Measurements from ENCODE around the gene DAB1.

DAB1 gene

DNA sequence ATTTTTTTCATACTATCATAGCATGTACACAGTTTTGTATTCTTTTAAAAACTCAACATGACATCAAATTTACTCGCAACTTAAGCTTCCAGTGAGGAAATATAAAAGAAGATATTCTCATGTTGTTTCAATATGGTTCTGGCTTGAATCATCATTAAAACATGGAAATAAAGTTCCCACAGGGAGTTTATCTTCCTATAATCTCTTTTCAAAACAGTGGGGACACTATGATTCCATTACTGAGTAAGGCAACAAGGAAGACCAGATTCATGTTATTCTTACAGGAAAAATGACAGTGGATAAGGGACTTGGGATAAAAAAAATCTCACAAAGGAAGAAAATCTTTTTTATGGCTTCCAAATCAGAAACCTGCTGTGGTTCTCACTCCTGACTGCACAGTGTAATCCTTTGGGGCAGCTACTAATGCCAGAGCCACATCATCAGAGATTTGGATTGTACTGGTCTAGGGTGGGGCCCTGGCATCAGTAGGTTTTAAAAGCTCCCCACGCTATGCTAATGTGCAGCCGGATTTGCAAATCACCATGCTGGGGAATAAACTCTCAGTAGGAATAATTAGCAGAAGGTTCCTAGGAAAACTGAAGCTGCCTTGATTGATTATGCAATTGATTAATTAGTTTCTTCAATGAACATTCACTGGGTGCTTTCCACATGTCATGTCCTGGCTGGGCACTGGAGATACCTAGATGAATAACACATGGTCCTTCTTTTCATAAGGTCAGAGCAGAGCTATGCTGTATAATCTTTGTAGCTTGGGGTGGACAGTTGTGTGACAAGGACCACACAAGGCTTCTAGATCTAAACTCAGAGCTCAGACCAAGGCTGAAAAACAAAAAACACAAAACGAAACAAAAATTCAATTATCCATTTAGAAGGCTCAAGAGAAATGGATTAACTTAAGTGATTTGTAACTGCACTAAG, 386.9 kb downstream of the DAB1 start:
- DNase-seq (ENCODE audit: low spot score), result no peak
- H3K4me3 ChIP-seq (ENCODE audit: severe bottlenecking), result no peak overlapping the region
- ATAC-seq (ENCODE audit: low read depth), result no peak
- no peak overlapping the region for H3K27ac ChIP-seq (ENCODE audit: poor library complexity, severe bottlenecking)
- no peaks in the 10 kb centered on the region for H3K4me1 ChIP-seq (ENCODE audit: insufficient read depth, poor library complexity, severe bottlenecking)
- TF ChIP-seq CTCF (IDR thresholded peaks at IDR 0.05; ENCODE audit: poor library complexity, severe bottlenecking), result no peak
- no peaks in the 10 kb centered on the region for H3K27me3 ChIP-seq (ENCODE audit: insufficient read depth, poor library complexity, severe bottlenecking)
- H3K36me3 ChIP-seq (ENCODE audit: low read depth), result no peaks in the 10 kb centered on the region
- H3K9me3 ChIP-seq (ENCODE audit: severe bottlenecking), result no peaks in the 10 kb centered on the region

- no peak overlapping the region for H3K27ac ChIP-seq (ENCODE audit: poor library complexity, severe bottlenecking)
- no peaks in the 10 kb centered on the region for H3K36me3 ChIP-seq (ENCODE audit: low read depth)
- no peaks in the 10 kb centered on the region for H3K4me1 ChIP-seq (ENCODE audit: insufficient read depth, poor library complexity, severe bottlenecking)
- no peaks in the 10 kb centered on the region for H3K27me3 ChIP-seq (ENCODE audit: insufficient read depth, poor library complexity, severe bottlenecking)
- DNase-seq (ENCODE audit: low spot score) (no peak), ATAC-seq (ENCODE audit: low read depth) (no peak)
- no peaks in the 10 kb centered on the region for H3K9me3 ChIP-seq (ENCODE audit: severe bottlenecking)
- no peak overlapping the region for H3K4me3 ChIP-seq (ENCODE audit: severe bottlenecking)
- no peak for TF ChIP-seq CTCF (IDR thresholded peaks at IDR 0.05; ENCODE audit: poor library complexity, severe bottlenecking)
Observed at GRCh38 chr1:57034713-57035112, 389.1 kb downstream of the DAB1 start.

- H3K4me3 ChIP-seq (ENCODE audit: severe bottlenecking), result no peak overlapping the region
- no peak for DNase-seq (ENCODE audit: low spot score)
- no peaks in the 10 kb centered on the region for H3K36me3 ChIP-seq (ENCODE audit: low read depth)
- no peak for TF ChIP-seq CTCF (IDR thresholded peaks at IDR 0.05; ENCODE audit: poor library complexity, severe bottlenecking)
- no peaks in the 10 kb centered on the region for H3K4me1 ChIP-seq (ENCODE audit: insufficient read depth, poor library complexity, severe bottlenecking)
- ATAC-seq (ENCODE audit: low read depth), result no peak
- H3K27ac ChIP-seq (ENCODE audit: poor library complexity, severe bottlenecking), result no peak overlapping the region
- H3K27me3 ChIP-seq (ENCODE audit: insufficient read depth, poor library complexity, severe bottlenecking), result no peaks in the 10 kb centered on the region
- H3K9me3 ChIP-seq (ENCODE audit: severe bottlenecking), result no peaks in the 10 kb centered on the region
Observed at GRCh38 chr1:57033222-57034001, 390.4 kb downstream of the DAB1 start.

DNA sequence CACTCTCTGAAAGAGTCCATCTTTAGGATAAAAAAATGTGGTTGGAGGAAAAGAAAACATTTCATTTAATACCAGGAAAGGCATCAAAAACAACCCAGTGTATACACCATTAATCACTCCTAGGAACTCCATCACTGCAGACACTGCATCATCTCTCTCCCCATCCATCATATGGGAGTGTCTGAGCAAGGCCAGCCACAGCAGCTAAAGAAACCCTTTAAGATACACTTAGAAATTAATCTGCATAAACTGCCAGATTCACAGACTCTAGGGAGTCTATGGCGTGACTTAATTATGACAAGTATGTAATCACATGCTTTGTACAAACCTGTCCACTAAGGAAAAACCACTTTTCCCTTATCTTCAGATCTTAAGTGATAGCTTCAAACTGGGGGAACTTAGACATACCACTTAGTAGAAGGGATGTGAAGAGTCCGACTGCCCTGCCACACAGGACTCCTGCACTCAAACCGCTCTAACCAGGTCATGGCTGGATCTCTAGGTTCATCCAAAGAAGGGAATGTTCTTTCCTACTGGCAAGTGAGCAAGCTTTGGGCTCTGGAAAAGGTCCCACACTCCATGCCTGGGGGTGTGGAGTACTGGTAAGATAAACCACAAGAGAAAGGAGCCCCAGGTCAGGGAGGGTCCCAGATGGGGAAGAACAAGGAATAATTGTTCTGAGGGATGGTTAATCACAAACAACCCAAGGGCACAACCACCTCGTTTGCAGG, 397.1 kb downstream of the DAB1 start:
- Histone ChIP-seq H3K4me1 (ENCODE audit: insufficient read depth, poor library complexity, severe bottlenecking) (no peaks in the 10 kb centered on the region), H3K4me3 (ENCODE audit: severe bottlenecking) (no peak overlapping the region), H3K9me3 (ENCODE audit: severe bottlenecking) (no peaks in the 10 kb centered on the region), H3K36me3 (ENCODE audit: low read depth) (no peaks in the 10 kb centered on the region), H3K27ac (ENCODE audit: poor library complexity, severe bottlenecking) (no peak overlapping the region), H3K27me3 (ENCODE audit: insufficient read depth, poor library complexity, severe bottlenecking) (no peaks in the 10 kb centered on the region)
- ATAC-seq (ENCODE audit: low read depth) (no peak), DNase-seq (ENCODE audit: low spot score) (no peak)
- no peak for TF ChIP-seq CTCF (IDR thresholded peaks at IDR 0.05; ENCODE audit: poor library complexity, severe bottlenecking)
